HepG2 (cell line): ENCODE results near the gene DNAAF1. TPM values are rescaled to one million over a fixed set of nuclear protein-coding genes. Genes with fewer than 3 reads are reported as not detected.

ENCODE experiments used
- ADNP ChIP-seq: sonication (generic); formaldehyde crosslinking; IDR thresholded peaks from 2 replicates; pipeline ENCODE4 v1.4.0; 2020; ENCODE audit warnings: missing genetic modification reagents
- ISX ChIP-seq: sonication (generic); formaldehyde crosslinking; conservative IDR thresholded peaks from 2 replicates; pipeline ENCODE4 v1.5.0; 2020; ENCODE audit warnings: missing genetic modification reagents
- MLX ChIP-seq: IDR thresholded peaks from 2 replicates; pipeline ENCODE4 v1.6.1; 2016
- MLXIP ChIP-seq: sonication (generic); formaldehyde crosslinking; IDR thresholded peaks from 2 replicates; pipeline ENCODE4 v1.9.0; 2021; ENCODE audit warnings: missing genetic modification reagents, borderline replicate concordance
- MZF1 ChIP-seq: sonication (generic); formaldehyde crosslinking; IDR thresholded peaks from 2 replicates; pipeline ENCODE4 v1.8.1; 2023; ENCODE audit warnings: mild to moderate bottlenecking, missing genetic modification reagents, borderline replicate concordance
- NFE2L2 ChIP-seq: fragments of 150-350 bp; IDR thresholded peaks from 2 replicates; pipeline ENCODE4 v1.6.1; 2014; ENCODE audit warnings: low read length
- PHF21A ChIP-seq: sonication (generic); formaldehyde crosslinking; IDR thresholded peaks from 2 replicates; pipeline ENCODE4 v1.5.0; 2020; ENCODE audit warnings: mild to moderate bottlenecking, missing genetic modification reagents
- PLRG1 ChIP-seq: fragments of 450-650 bp; conservative IDR thresholded peaks from 2 replicates; pipeline ENCODE4 v1.6.1; 2016
- RARA ChIP-seq: IDR thresholded peaks from 2 replicates; pipeline ENCODE4 v1.6.1; 2016; ENCODE audit warnings: missing genetic modification reagents, missing compliant biosample characterization
- TCF12 ChIP-seq, 2 experiments: fragments of 450-650 bp in 1 of 2; sonication (generic) in 1 of 2; formaldehyde crosslinking in 1 of 2; IDR thresholded peaks; 2 replicates each; pipeline versions ENCODE4 v1.6.1 to v1.8.0; 2017 to 2022; ENCODE audit warnings: antibody characterized with exemption in 1 of 2, mild to moderate bottlenecking in 1 of 2, missing genetic modification reagents in 1 of 2, moderate library complexity in 1 of 2
- ZNF24 ChIP-seq: fragments of 450-650 bp; IDR thresholded peaks from 2 replicates; pipeline ENCODE4 v1.6.1; 2017; ENCODE audit warnings: antibody characterized with exemption, mild to moderate bottlenecking
- ZNF354B ChIP-seq: sonication (generic); formaldehyde crosslinking; IDR thresholded peaks from 2 replicates; pipeline ENCODE4 v1.8.0; 2022; ENCODE audit warnings: mild to moderate bottlenecking, missing genetic modification reagents
- ZNF414 ChIP-seq: sonication (generic); formaldehyde crosslinking; IDR thresholded peaks from 2 replicates; pipeline ENCODE4 v1.5.0; 2020; ENCODE audit warnings: missing genetic modification reagents
- ZNF431 ChIP-seq: sonication (generic); formaldehyde crosslinking; IDR thresholded peaks from 2 replicates; pipeline ENCODE4 v1.9.0; 2022; ENCODE audit warnings: missing genetic modification reagents, low read depth, mild to moderate bottlenecking, borderline replicate concordance
- ZNF446 ChIP-seq: sonication (generic); formaldehyde crosslinking; IDR thresholded peaks from 2 replicates; pipeline ENCODE4 v1.5.0; 2020; ENCODE audit warnings: mild to moderate bottlenecking, missing genetic modification reagents
- ZNF512 ChIP-seq: sonication (generic); formaldehyde crosslinking; IDR thresholded peaks from 2 replicates; pipeline ENCODE4 v1.4.0; 2020; ENCODE audit warnings: mild to moderate bottlenecking, missing genetic modification reagents
- ZNF629 ChIP-seq: sonication (generic); formaldehyde crosslinking; conservative IDR thresholded peaks from 2 replicates; pipeline ENCODE4 v1.5.0; 2020; ENCODE audit warnings: missing genetic modification reagents
- ZNF781 ChIP-seq: sonication (generic); formaldehyde crosslinking; IDR thresholded peaks from 2 replicates; pipeline ENCODE4 v1.5.1; 2020; ENCODE audit warnings: borderline replicate concordance, mild to moderate bottlenecking, missing genetic modification reagents; ENCODE audit errors: not compliant biosample characterization
- polyA plus RNA-seq, 8 experiments: library from polyadenylated mRNA; depleted of rRNA in 3 of 8; stranded (reverse) in 7 of 8; unstranded in 1 of 8; fragments of >200 nt; fragmentation: Illumina TruSeq in 4 of 8; extraction: Trizol in 4 of 8; gene quantifications; 2 replicates each; pipeline versions ENCODE4 v1.2.1 to v1.2.3, GENCODE V29; 2011 to 2016; ENCODE audit warnings: low read depth in 4 of 8, missing spikeins in 1 of 8, mixed read lengths in 1 of 8; ENCODE audit not compliant: insufficient read depth in 1 of 8
- total RNA-seq, 5 experiments: library from RNA; depleted of rRNA; stranded (reverse); fragments of >200 nt; fragmentation: Illumina TruSeq; extraction: Trizol; gene quantifications; 2 replicates each; pipeline ENCODE4 v1.2.3, GENCODE V29; 2016; ENCODE audit warnings: low read depth in 1 of 5
- TF ChIP-seq, protein P1 (sequence below): sonication (generic); formaldehyde crosslinking; IDR thresholded peaks from 2 replicates; pipeline ENCODE4 v1.4.0; 2020; ENCODE audit warnings: mild to moderate bottlenecking, missing genetic modification reagents
- TF ChIP-seq, protein P2 (sequence below): sonication (generic); formaldehyde crosslinking; IDR thresholded peaks from 2 replicates; pipeline ENCODE4 v1.9.0; 2022; ENCODE audit warnings: low read depth, missing genetic modification reagents
- TF ChIP-seq, protein P3 (sequence below): sonication (generic); formaldehyde crosslinking; IDR thresholded peaks from 2 replicates; pipeline ENCODE4 v1.4.0; 2020; ENCODE audit warnings: mild to moderate bottlenecking, low read depth, missing genetic modification reagents

The DNAAF1 gene
- total and polyA plus RNA-seq, 2 of the 13 experiments (the other 11 are each of a cell fraction or from before 2014, with no cell fraction given): 0.04 TPM; not detected in 1

DNA sequence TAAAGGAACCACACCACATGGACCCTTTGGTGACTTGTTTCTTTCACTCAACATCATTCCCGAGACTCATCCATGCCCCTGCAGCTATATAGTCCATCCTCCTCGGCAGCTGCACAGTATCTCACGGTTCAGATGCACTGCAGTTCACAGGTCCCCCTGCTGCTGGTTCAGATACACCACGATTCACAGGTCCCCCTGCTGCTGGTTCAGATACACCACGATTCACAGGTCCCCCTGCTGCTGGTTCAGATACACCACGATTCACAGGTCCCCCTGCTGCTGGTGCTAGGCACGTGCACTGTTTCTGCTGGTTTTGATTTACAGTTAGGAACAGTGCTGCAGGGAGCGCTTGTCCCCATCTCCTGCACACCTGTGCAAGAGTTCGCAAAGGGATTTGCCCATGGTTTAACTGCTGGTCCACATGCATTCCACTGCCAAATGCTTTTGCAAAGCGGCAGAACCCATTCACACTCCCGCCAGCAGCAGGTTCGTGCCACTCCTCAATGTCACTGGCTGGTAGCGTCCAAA is 3.9 kb upstream of the DNAAF1 start (continued):
- TF ChIP-seq, protein P1, sequence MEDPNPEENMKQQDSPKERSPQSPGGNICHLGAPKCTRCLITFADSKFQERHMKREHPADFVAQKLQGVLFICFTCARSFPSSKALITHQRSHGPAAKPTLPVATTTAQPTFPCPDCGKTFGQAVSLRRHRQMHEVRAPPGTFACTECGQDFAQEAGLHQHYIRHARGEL: no peak
- no peak for TF ChIP-seq ADNP
- no peak for TF ChIP-seq ZNF446 (CRISPR knock-in tag)
- TF ChIP-seq ZNF431 (CRISPR knock-in tag): no peak
- no peak for TF ChIP-seq MLX (CRISPR knock-in tag)
- TF ChIP-seq RARA (CRISPR knock-in tag): no peak
- TF ChIP-seq PLRG1: no peak
- TF ChIP-seq, protein P2, sequence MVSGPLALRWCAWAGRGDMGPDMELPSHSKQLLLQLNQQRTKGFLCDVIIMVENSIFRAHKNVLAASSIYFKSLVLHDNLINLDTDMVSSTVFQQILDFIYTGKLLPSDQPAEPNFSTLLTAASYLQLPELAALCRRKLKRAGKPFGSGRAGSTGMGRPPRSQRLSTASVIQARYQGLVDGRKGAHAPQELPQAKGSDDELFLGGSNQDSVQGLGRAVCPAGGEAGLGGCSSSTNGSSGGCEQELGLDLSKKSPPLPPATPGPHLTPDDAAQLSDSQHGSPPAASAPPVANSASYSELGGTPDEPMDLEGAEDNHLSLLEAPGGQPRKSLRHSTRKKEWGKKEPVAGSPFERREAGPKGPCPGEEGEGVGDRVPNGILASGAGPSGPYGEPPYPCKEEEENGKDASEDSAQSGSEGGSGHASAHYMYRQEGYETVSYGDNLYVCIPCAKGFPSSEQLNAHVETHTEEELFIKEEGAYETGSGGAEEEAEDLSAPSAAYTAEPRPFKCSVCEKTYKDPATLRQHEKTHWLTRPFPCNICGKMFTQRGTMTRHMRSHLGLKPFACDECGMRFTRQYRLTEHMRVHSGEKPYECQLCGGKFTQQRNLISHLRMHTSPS (CRISPR knock-in tag): no peak
- no peak for TF ChIP-seq MZF1
- no peak for TF ChIP-seq ISX
- no peak for TF ChIP-seq ZNF781 (CRISPR knock-in tag)
- TF ChIP-seq NFE2L2: no peak
- TF ChIP-seq ZNF512 (CRISPR knock-in tag): no peak
- TF ChIP-seq PHF21A (CRISPR knock-in tag): peak; percentile 56; the same call in 1 of the 2 replicates
- no peak for TF ChIP-seq MLXIP
- TF ChIP-seq, protein P3, sequence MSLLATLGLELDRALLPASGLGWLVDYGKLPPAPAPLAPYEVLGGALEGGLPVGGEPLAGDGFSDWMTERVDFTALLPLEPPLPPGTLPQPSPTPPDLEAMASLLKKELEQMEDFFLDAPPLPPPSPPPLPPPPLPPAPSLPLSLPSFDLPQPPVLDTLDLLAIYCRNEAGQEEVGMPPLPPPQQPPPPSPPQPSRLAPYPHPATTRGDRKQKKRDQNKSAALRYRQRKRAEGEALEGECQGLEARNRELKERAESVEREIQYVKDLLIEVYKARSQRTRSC (CRISPR knock-in tag): no peak
- TF ChIP-seq ZNF414 (CRISPR knock-in tag): no peak
- no peak for TF ChIP-seq ZNF354B (CRISPR knock-in tag)
- no peak for TF ChIP-seq ZNF24
- no peak for TF ChIP-seq ZNF629 (CRISPR knock-in tag)
- TF ChIP-seq TCF12 (IDR thresholded peaks at IDR 0.05): no peak
- TF ChIP-seq TCF12 (CRISPR knock-in tag; IDR thresholded peaks at IDR 0.05): no peak
